CD4-positive, alpha-beta T cell (primary cell): ENCODE results near the gene ADAMTS20. TPM values are rescaled to one million over a fixed set of nuclear protein-coding genes. Genes with fewer than 3 reads are reported as not detected.

Experiments
- ATAC-seq: fragments of 200-7000 bp; cut with Tn5 transposase; one replicate; pipeline ENCODE4 v1.10.0; 2022; ENCODE audit warnings: mild to moderate bottlenecking; ENCODE audit not compliant: poor library complexity
- CTCF ChIA-PET: fragments of 350-600 bp; sonication (Branson Sonifier 250); formaldehyde crosslinking; loops from one replicate; lab custom pipeline; 2021; ENCODE audit warnings: antibody characterized with exemption, inconsistent platforms; lab: Charles Lee
- POLR2A ChIA-PET: fragments of 350-600 bp; sonication (Branson Sonifier 250); formaldehyde crosslinking; loops from one replicate; lab custom pipeline; 2021; ENCODE audit warnings: antibody characterized with exemption, inconsistent platforms; lab: Charles Lee
- DNase-seq, 14 experiments: peaks; one replicate each; pipeline ENCODE4 v3.0.0-alpha.2; 2013 to 2020; ENCODE audit warnings: mixed read lengths in 2 of 14
- H3K27ac ChIP-seq, 2 donors: one replicate each; pipeline versions ENCODE4 v1.5.1 to v1.7.0; 2013; ENCODE audit warnings: low read length in 2 of 2, low read depth in 1 of 2, mild to moderate bottlenecking in 1 of 2
- H3K27me3 ChIP-seq, 2 experiments: 1 replicate in 1 of 2; 2 replicates in 1 of 2; pipeline versions ENCODE4 v1.6.1 to v1.7.0; 2013; ENCODE audit warnings: low read length in 2 of 2, control low read depth in 1 of 2, mild to moderate bottlenecking in 1 of 2, moderate library complexity in 1 of 2; ENCODE audit not compliant: insufficient read depth in 2 of 2, control insufficient read depth in 1 of 2
- H3K36me3 ChIP-seq: one replicate; pipeline ENCODE4 v1.6.1; 2013; ENCODE audit warnings: low read length, control low read depth; ENCODE audit not compliant: insufficient read depth
- H3K4me1 ChIP-seq: one replicate; pipeline ENCODE4 v1.6.1; 2013; ENCODE audit warnings: low read length, control low read depth; ENCODE audit not compliant: insufficient read depth
- H3K4me3 ChIP-seq: one replicate; pipeline ENCODE4 v1.5.1; 2013; ENCODE audit warnings: mild to moderate bottlenecking, low read length, moderate library complexity
- H3K9me3 ChIP-seq, 2 experiments: 1 replicate in 1 of 2; 2 replicates in 1 of 2; pipeline versions ENCODE4 v1.6.1 to v1.7.0; 2013; ENCODE audit warnings: low read length in 2 of 2, mild to moderate bottlenecking in 2 of 2, control low read depth in 1 of 2, moderate library complexity in 1 of 2; ENCODE audit not compliant: control insufficient read depth in 1 of 2, insufficient read depth in 1 of 2
- H3K27ac Mint-ChIP-seq: one replicate; pipeline ENCODE4 v1.8.0; 2020; ENCODE audit warnings: mixed read lengths
- H3K27me3 Mint-ChIP-seq: one replicate; pipeline ENCODE4 v1.8.0; 2021; ENCODE audit warnings: mixed read lengths
- H3K36me3 Mint-ChIP-seq: one replicate; pipeline ENCODE4 v1.8.0; 2021; ENCODE audit warnings: low read depth, mixed read lengths
- H3K4me1 Mint-ChIP-seq: one replicate; pipeline ENCODE4 v1.8.0; 2021; ENCODE audit warnings: low read depth, mixed read lengths
- H3K4me3 Mint-ChIP-seq: one replicate; pipeline ENCODE4 v1.8.0; 2020; ENCODE audit warnings: mild to moderate bottlenecking, mixed read lengths
- H3K9me3 Mint-ChIP-seq: one replicate; pipeline ENCODE4 v1.8.0; 2020; ENCODE audit warnings: mixed read lengths
- CTCF ChIP-seq: fragments of 200-600 bp; IDR thresholded peaks from one replicate; pipeline ENCODE4 v1.8.0; 2022; ENCODE audit warnings: antibody characterized with exemption, mild to moderate bottlenecking
- intact Hi-C, 2 experiments: fragments of 100-400 bp; cut with DNase I in 1 of 2; cut with micrococcal nuclease in 1 of 2; formaldehyde crosslinking; loops; one replicate each; pipeline versions ENCODE4 v1.15.1 to v1.9.0; 2023 to 2025; cut with DNase I, micrococcal nuclease
- total RNA-seq, 174 experiments: library from RNA in 2 of 174; stranded (reverse) in 2 of 174; gene quantifications; one replicate each; pipeline ENCODE4 v1.2.3 and lab custom pipeline; 2021 to 2026

Gene ADAMTS20
- total RNA-seq, 2 experiments from 2014 or later, result not detected

DNA sequence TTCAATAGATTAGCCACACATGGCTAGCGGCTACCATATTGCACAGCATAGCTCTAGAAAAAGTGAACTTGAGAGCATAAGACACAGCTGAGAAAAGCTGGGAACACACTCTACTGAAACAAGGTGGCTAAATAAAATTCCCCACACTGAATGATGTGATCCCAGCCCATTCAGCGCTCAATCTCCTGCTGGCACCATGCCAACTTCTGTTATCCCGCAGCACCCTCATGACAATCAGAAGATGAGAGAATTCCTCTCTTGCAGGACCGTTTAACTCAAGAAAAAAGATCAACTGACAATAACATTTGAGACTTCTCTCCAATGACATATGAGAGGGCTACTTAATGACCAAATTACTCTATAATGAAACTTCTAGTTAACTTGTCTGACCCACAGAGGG, 115.4 kb downstream of the ADAMTS20 start:
- no peak overlapping the region for H3K27ac Mint-ChIP-seq
- no peak overlapping the region for H3K4me3 Mint-ChIP-seq
- Histone ChIP-seq H3K27ac (no peak overlapping the region), H3K27me3 (no peaks in the 10 kb centered on the region), H3K4me3 (no peak overlapping the region), H3K4me1 (no peaks in the 10 kb centered on the region), H3K36me3 (no peaks in the 10 kb centered on the region), H3K9me3 (no peaks in the 10 kb centered on the region)
- CTCF ChIA-PET, result no interaction called here
- POLR2A ChIA-PET, result no interaction called here
- H3K36me3 Mint-ChIP-seq, result no peaks in the 10 kb centered on the region
- no peaks in the 10 kb centered on the region for H3K9me3 Mint-ChIP-seq
- no peaks in the 10 kb centered on the region for H3K27me3 Mint-ChIP-seq
- intact Hi-C loops, result no loop called here
- TF ChIP-seq CTCF, result no peak
- no peak for DNase-seq
- ATAC-seq, result no peak
- no peaks in the 10 kb centered on the region for H3K4me1 Mint-ChIP-seq

DNA sequence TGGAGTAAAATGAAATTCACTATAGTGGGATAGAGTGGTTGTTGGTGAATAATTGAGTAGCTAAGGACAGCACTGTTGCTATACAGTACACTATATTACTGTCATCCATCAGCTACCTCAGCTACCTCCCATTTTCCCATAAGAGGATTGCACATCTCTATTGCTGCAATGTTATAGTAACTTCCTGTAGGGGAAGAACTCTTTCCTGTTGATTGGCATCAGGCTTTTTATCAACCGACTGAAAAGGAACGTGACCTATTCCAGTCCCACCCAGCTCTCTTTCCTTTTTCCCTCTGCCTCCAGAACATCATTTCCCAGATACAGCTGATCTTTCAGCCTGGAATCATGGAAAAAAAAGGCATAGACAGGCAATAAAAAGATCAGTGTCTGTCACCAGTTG, 117.4 kb downstream of the ADAMTS20 start:
- CTCF ChIA-PET, result no interaction called here

DNA sequence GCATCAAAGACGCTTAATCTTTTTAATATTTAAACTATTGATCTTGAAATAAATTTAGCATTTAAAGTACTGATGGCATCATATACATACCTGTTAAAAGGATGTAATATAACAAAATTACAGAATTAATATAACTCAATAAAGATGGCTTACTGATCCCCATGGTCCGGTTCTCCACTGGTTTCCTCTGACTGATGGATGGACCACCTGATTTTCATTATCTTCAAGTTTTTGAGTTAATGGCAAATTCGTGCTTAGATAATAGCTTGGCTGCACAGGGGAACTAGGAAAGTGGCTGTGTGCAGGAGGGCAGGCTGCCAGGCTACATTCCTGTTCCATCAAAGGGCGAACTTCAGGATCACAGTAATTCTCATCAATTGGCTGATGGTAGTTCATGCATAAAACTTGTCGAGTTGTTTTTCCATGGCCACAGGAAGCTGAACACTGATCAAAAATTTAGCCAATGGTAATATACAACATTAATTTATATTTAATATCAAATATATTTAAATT, 123.9 kb downstream of the ADAMTS20 start:
- no peak for TF ChIP-seq CTCF
- Histone ChIP-seq H3K36me3 (no peaks in the 10 kb centered on the region), H3K27ac (no peak overlapping the region), H3K27me3 (no peaks in the 10 kb centered on the region), H3K4me1 (no peaks in the 10 kb centered on the region), H3K4me3 (no peak overlapping the region), H3K9me3 (no peaks in the 10 kb centered on the region)
- Mint-ChIP-seq H3K27ac (no peak overlapping the region), H3K27me3 (no peaks in the 10 kb centered on the region), H3K9me3 (no peaks in the 10 kb centered on the region), H3K36me3 (no peaks in the 10 kb centered on the region), H3K4me1 (no peaks in the 10 kb centered on the region), H3K4me3 (no peak overlapping the region)
- intact Hi-C loops, result no loop called here
- ATAC-seq (no peak), DNase-seq (no peak)
- POLR2A ChIA-PET, result no interaction called here
- CTCF ChIA-PET, result no interaction called here

More for the DNA sequence above, 117.4 kb downstream of the ADAMTS20 start:
- H3K4me3 ChIP-seq, result no peak overlapping the region
- no peak overlapping the region for H3K4me3 Mint-ChIP-seq
- no peaks in the 10 kb centered on the region for H3K4me1 ChIP-seq
- H3K27ac ChIP-seq, result no peak overlapping the region
- no peak for TF ChIP-seq CTCF
- no peaks in the 10 kb centered on the region for H3K27me3 ChIP-seq
- no peaks in the 10 kb centered on the region for H3K36me3 Mint-ChIP-seq
- H3K36me3 ChIP-seq, result no peaks in the 10 kb centered on the region
- H3K9me3 Mint-ChIP-seq, result no peaks in the 10 kb centered on the region
- H3K27me3 Mint-ChIP-seq, result no peaks in the 10 kb centered on the region
- DNase-seq, result no peak
- H3K27ac Mint-ChIP-seq, result no peak overlapping the region
- no peaks in the 10 kb centered on the region for H3K4me1 Mint-ChIP-seq
- POLR2A ChIA-PET, result no interaction called here
- H3K9me3 ChIP-seq, result no peaks in the 10 kb centered on the region
- intact Hi-C loops, result no loop called here
- no peak for ATAC-seq
